NCI-H2107 (cell line): ENCODE measurements around the gene STAC.
"Not testable (repeated sequence)": the region's sequence is repeated elsewhere in the genome, so short reads cannot be mapped to it uniquely, and the experiment has no call there.

Experiments
- DNase-seq: peaks from one replicate; lab custom pipeline; 2025; lab: John Stamatoyannopoulos, UW

STAC gene

DNA sequence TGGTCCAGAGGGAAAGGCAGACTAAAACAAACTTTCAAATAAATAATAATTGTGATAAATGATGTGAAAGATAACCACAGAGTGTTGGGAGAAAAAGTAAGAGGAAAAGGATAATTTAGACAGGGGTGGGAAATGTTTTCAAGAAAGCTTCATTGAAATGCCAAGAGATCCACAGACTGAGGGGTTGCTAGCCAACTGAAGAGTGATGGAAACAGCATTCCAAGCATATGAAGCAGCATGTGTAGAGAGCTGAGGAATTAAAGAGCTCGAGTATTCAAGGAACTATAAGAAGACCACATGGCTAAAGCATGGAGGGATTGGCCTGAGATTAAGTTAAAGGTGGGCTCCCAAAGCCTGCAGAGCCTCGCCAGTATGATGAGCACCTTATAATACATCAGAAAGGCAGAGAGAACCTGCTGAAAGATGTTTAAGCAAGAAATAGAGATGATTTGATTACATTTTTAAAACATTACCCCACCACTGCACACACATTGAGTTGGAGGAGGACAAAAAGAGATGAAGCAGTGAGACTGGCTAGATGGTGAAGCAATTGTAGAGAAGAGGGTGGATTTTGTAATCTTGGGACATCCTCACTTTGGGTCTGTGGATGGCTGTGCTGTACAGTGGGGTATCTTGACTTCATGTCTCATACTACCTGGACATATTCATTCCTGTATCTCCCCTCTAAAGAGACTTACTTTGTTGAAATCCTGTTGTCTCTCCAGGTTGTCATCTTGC is 100.8 kb downstream of the STAC start:
- no peak for DNase-seq

DNA sequence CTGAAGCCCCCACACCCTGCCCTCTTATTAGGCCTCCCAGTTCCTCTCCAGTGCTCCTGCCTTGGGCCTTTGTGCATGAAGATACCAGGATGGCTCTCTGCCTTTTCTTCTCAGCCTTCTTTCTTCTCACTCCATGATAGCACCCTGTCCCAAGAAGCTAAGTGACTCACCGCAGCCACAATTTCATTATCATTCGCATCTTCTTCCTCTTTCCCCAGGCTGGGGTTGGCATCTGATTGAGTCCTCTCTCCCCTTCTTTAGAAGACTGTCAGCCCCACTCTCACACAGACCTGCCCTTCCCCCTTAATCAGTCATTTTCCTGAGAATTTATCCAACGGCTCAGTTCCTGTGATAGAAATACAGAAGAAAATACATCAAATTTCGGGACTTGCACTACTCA is 102.0 kb downstream of the STAC start:
- DNase-seq: no peak

DNA sequence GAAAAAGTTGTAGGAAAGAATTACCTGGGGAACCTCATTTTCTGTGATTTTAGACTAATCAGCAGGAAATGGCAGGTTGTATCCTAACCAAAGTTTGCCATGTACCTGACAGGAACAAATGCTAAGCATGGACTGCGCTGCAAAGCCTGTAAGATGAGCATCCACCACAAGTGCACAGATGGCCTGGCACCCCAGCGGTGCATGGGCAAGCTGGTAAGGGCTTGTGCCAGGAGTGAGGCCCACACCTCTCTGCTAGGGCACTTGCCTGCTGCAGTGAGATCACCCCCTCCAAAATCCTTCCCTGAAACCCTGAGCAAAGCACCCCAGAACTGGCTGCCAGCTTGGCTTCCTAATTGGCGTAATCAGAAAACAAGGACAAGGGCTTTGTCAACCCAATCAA is 102.6 kb downstream of the STAC start:
- DNase-seq: no peak

DNA sequence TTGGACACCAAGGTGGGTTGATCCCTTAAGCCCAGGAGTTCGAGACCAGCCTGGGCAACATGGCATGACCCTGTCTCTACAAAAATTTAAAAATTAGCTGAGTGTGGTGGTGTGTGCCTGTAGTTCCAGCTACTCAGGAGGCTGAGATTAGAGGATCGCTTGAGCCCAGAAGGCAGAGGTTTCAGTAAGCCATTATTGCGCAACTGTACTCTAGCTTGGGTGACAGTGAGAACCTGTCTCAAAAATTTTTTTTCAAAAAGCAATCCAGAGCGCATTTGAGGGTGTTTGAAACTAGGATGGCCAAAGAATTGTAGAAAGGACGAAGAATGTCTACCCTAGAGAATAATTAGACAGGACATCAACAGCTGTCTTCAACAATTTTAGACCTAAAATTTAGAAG is 103.4 kb downstream of the STAC start:
- DNase-seq: no peak

DNA sequence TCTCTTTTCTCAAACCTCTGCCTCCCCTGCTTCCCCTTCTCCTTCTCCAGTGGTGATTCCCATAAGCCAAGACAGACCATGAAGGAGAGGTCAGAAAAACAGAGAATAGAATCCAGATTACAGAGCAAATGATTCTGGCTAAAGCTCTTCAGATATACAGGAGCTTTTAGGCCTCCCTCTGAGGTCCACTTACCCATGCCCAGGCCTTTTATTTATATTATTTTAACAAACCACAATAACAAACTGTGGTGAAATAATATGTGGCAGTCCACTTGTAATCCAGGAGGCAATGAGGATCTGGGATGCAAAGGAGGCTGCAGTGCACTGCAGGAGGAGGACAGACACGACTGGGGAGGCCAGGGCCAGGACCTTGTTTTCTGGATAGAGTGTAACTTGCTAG is 104.1 kb downstream of the STAC start:
- no peak for DNase-seq

DNA sequence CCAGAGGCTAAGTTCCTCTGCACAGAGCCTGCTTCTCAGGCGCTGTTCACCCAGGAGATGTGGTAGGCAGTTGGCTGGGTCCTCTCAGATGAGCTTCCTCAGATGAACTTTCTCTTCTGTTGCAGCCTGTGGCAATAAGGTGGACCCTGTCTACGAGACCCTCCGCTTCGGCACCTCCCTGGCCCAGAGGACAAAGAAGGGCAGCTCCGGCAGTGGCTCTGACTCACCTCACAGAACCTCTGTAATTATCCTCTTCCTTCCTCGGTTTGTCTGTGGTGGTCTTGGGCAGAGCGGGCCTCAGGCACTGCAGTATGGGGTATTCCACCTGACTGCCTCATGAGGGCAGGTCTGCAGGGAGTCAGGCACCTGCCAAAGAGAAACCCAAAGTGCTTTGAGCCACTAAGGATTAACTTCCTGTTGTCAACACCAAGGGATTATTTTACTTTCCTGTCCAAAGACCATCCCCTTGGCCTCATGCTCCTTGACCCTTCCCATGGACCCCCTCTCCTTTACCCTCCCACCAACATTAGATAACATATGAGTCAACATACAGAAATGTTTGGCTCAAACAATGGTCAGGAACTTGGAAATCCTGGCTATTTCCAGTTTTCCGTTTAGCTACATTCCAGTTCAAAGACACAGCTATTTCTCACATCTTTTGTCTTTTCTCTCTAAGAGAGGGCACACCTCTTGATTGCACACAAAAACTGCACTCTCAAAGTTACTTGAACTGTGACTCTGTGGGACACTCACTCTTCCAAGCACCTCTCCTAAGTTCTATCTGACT is 105.9 kb downstream of the STAC start:
- DNase-seq: no peak

DNA sequence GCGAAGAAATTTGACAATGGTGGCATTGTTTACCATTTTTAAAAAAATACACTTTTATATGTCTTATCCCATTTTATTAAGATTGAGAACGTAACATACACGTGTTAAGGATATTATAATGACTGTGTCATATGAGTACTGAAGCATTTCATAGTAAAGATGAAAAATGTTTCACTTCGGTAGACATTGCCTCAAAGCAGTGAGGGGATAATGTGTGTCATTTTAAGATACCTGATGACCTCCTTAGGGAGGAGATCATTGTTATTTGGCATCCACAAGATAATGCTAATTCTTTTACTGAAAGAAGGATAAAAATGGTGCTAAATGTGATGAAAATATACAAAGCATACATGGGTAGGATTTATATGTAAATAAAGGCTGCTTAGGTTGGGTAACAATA is 107.3 kb downstream of the STAC start:
- DNase-seq: no peak

DNA sequence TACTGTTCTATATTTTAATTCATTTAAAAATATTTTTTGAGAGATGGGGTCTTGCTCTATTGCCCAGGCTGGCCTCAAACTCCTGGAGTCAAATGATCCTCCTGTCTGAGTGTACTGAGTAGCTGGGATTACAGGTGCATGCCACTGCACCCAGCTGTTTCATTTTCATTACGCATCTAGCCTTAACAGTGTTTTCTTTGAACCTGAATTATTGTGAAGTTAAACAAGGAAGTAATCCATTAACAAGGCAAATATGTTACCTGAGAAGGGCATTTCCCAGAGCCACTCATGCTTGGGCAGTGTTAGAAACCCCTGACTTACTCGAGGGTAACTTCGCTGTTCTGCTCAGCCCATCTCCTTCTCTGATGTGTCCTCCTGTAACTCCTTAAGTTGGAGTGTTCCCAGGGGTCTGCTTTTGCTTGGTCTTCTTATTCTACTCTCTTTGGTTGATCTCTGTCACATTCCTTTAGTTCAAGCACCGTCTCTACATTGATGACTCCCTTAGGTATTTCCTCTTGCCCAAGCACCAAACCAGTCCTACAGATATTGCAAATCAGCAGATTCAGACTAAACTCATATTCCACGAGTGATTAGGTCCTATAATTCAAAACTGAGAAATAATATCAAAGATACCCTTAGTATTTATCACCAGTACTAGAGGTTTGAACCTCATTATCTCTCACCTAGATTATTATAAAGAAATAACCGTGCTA is 107.9 kb downstream of the STAC start:
- no peak for DNase-seq

DNA sequence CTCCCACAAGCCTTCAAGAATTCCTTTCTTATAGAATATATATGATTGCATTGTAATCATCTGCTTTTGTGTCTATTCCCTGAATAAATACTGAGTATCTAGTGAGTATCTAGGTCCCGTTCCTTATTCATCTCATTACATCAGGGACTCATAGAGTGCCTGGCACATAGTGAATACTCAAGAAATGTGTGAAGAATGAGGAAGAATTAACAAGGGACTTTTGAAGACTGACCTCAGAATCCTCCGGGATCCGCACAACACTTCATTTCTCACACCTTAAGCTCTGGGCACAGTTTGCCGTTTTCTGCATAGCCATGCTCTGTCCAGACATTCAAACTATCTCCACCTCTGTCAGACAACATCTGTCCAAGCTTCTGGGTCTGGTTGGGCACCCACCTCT is 108.8 kb downstream of the STAC start:
- no peak for DNase-seq

DNA sequence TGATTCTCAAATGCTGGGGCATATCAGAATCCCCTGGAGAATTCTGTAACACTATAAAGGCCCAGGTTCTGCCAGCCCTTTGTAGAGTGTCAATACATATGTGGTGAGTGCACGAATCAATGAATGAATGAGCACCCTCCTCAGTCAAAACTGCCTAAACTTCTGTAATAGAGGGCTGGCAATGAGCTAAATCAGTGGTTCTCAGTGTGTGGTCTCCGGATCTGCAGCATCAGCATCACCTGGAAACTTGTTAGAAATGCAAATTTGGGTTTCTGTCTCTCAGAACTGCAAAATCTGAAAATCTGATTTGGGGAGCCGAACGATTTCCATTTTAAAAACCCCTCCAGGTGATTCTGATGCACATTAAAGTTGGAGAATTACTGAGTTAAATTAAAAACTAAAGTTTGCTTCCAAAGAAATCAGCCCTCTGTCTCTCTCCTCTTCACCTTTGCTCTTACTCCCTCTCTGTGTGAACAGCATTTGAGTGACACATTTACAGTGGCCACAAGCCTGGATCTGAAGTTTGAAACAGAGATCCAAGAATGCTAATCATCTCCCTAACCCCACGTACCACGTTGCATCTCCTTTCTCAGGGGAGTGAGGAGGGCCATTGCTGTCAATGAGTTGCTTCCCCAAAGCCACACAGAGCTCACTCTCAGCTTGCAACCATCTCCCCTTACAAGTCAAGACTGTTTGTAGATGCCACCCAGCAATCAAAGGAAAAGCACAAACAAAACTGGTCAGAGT is 109.5 kb downstream of the STAC start:
- DNase-seq: no peak

DNA sequence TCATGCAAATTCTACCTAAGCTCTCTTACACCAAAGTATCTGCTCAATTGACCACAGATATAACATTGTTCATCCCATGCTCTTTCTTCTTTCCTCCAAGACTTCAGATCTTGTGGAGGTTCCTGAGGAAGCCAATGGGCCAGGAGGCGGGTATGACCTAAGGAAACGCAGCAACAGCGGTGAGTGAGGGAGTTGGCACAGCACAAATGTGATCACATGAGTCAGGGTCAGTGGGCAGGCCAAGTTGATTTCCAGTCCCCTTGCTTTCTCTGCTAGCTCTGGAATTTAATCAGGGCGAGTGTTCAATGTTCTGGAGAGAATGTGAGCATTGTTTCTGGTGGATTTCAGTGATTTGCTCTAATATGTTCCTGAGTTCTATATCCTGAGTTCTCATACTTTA is 112.7 kb downstream of the STAC start:
- no peak for DNase-seq

DNA sequence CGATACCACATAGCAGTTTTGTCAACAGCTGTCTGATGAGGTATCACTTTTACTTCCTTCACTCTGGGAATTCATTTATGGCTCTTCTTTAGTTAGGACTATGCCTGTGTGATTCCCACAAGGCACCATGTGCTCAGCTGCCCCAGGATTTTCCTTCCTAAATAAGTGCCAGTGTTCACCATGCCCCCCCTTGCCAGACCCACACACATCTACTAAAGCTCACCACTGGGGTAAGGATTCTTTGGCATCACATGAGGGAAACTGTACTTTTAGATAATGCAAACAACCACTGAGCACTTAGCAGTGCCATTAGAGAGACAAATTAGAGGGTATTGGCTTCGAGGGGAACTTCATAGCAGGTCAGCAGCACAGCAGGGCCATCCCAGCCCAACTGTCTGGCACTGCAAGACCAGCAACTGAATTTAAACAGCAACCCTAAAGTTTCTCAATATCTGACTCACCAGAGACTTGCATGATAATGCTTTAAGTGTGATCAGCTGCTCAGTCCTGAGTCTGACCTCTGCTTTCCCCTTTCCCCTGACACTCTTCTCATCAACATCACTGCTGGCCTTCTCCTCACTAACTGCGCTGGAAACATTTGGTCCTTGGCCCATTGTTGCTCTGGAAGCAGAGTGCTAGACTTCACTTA is 114.3 kb downstream of the STAC start:
- no peak for DNase-seq

DNA sequence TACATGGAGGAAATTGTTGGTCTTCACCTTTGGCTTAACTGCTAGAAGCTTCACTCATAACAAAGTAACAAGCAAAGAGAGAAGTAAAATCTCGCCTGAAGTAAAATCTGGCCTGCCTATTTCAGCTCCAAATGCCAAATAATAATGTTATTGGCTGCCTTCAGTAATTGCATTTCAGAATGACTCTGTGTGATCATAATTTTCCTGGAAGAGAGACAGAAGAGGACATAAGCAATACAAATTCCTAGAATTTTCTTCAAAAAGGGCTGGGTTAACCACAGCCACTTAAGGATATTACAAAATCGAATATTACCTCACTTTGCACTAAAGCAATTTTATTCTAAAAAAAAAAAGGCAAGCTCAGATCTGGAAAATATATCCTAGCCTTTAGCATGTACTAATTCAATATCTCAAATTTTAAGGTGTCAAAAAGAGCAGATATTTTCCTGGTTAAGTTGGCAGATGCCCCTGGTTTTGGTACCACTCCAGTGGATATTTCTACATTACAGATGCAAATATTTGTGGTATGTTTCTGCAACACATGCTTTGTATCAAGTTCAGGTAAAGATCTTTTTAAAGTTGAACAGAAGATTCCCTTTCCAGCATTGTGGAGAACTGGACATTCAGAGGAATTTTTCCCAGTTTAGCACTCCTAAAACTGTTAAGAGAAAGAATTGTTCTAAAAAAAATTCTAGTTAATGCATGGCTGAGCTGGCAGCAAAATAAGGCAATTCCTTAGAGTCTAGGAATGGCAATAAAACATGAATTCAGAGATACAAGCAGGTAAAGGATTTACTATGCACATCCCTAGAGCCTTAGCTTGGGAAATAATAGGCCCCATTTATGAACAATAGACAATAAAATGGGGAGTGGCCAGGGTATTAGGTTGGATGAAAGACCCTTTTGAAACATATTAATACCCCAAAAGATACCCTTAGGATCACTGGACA is 116.7 kb downstream of the STAC start:
- no peak for DNase-seq

DNA sequence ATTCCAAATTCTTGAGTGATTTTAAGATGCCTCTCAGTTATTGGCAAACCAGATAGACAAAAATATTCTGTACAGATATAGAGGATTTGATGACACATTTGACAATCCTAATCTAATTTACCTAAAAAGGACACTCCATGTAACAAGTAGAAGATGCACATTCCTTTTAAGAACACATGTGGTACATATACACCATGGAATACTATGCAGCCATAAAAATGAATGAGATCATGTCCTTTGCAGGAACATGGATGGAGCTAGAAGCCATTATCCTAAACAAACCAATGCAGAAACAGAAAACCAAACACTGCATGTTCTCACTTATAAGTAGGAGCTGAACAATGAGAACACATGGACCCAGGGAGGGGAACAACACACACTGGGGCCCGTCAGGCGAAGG is 119.7 kb downstream of the STAC start:
- DNase-seq: not testable (repeated sequence)

DNA sequence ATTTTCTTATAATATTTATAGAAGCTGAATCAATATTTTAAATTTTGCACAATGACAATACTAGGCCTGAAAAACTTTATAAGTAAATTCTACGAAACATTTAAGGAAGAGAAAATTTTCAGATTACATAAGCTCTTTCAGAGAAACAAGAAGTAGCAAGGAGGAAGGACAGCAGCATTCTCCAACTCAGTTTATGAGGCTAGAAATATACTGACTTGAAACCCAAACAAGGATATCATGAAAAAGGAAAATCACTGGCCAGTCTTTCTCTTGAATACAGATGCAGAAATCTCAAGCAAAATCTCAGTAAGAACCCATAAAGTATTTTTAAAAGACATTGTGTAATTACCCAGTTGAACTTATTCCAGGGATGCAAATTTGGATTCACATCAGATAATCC is 121.3 kb downstream of the STAC start:
- DNase-seq: no peak

DNA sequence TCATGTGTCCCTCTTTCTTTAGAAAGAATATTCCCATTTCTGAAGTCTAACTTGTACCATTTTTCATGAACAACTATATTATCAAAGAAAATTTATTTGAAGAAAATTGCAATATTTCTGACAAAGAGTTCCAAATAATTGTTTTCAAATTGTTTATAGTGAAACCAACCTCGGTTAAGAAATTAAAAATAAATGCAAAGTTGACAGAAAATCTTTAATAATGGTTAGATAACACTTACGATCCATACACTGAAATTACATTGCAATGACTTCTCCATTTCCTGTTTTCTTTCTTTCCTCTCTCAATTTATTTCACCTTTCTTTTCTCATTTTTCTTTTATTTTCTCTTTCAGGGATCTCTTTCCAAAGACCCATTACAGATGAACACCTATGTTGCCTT is 125.1 kb downstream of the STAC start:
- no peak for DNase-seq

DNA sequence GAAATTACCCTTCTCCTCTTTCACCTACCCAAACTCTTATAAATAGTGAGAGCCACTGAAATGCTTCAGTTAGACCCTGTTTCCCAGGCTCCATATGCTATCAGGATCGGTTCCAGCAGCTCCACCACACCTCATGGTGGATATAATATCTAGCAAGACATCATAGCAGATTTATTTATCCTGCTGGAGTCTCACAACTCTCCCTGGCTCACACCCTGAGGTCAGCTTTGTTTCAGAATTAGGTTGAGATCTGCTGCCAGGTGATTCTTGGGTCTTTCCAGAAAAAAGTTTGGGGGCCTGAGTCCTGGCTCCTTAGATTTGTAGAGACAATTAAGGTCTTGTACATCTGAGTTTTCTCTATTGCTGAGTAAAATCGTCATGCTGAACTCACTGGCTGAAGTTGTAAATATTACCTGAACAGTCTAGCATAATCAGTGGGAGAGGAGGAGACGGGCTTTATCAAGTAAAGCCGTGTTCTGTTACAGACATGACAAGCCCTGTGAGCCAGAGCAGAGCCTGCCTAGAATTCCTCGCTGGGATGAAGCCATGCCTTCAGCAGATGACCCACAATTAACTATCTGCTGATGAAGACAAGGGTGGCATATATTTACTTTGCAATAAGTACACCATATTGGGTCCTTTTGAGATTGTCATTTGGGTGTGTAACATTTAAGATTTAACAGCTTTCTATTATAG is 131.6 kb downstream of the STAC start:
- DNase-seq: no peak

DNA sequence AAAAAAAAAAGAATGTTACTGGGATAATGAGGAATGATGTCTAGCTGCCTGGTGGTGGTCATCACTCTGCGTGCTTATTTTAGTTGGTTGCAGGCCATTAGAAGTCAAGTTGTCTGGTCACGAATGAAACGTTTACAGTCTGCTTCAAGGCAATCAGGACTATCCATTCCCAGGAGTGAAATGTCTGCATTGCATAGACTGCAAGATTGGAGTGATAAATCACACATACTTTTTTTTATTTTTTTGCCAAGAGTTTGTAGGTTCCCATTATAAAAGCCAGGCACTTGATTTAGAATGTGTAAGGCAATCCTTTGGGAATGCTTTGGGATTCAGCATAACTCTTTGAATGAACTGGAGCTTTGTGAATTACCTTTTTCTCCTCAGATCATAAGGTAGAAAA is 132.3 kb downstream of the STAC start:
- no peak for DNase-seq

DNA sequence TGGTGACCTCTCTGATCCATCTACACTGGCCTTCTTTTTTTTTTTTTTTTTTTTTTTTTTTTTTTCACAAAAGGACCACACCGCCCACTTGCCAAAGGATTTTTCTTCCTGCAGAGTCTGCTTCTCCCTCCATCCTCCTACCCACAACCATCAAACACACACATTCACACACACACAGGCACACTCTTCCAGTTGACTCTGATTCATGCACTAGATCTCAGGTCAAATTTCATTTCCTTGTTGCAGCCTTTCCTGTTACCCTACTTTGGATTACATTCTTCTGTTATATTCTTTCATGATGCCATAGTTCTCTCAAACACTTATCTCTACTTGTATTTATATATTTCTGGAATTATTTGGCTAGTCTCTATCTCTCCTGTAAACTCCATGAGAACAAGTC is 133.9 kb downstream of the STAC start:
- DNase-seq: no peak

DNA sequence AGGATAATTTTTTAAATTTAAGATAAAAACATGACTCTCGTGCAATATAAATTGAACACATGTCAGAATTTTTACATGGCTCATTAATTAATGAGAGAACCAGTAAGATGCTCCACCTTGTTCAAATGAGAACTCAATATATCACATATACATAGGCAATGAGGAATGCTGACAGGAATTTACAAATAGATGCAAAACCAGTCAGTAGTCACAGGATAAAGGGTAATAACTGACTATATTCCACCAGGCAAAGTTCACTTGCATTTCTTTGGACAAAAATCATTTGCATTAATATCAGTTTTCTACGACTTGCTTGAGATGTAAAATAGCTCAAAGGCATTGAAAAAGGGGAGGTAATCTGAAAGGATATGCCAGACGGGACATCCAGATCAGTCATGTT is 139.4 kb downstream of the STAC start:
- DNase-seq: no peak
